Body of pancreas (tissue), 4 donors: ENCODE data around the gene HPSE2. TPM values are rescaled to one million over a fixed set of nuclear protein-coding genes. Genes with fewer than 3 reads are reported as not detected.

Experiments used
- ATAC-seq: fragments of 150-250 bp; one replicate; pipeline ENCODE4 v1.9.1; 2016
- DNase-seq, 4 donors: peaks; one replicate each; pipeline ENCODE4 v3.0.0-alpha.2; 2019
- H3K27ac ChIP-seq, 4 donors: fragments of 200-600 bp; sonication (generic); 1 replicate in 3 of 4; 2 replicates in 1 of 4; pipeline versions ENCODE4 v1.5.1 to v1.6.1; 2016 to 2019; ENCODE audit warnings: mild to moderate bottlenecking in 1 of 4, mixed read lengths in 1 of 4, moderate library complexity in 1 of 4
- H3K27me3 ChIP-seq, 2 donors: fragments of 200-600 bp; sonication (generic); one replicate each; pipeline ENCODE4 v1.6.0; 2016; ENCODE audit warnings: mild to moderate bottlenecking in 1 of 2
- H3K36me3 ChIP-seq, 2 donors: fragments of 200-600 bp; sonication (generic); replicated peaks in 1 of 2; 2 replicates each; pipeline ENCODE4 v1.5.1; 2016; ENCODE audit warnings: low read depth in 2 of 2; ENCODE audit not compliant: insufficient read depth in 1 of 2
- H3K4me1 ChIP-seq: fragments of 200-600 bp; sonication (generic); one replicate; pipeline ENCODE4 v1.6.0; 2016
- H3K4me3 ChIP-seq, 2 donors: fragments of 200-600 bp; sonication (generic); 1 replicate in 1 of 2; 2 replicates in 1 of 2; pipeline ENCODE4 v1.5.1; 2016 to 2019
- H3K9me3 ChIP-seq, 3 donors: fragments of 200-600 bp; sonication (generic); 1 replicate in 2 of 3; 2 replicates in 1 of 3; pipeline ENCODE4 v1.5.1; 2016
- POLR2A ChIP-seq, 3 donors: fragments of 450-650 bp; IDR thresholded peaks; one replicate each; pipeline ENCODE4 v1.6.1; 2016; ENCODE audit warnings: antibody characterized with exemption in 3 of 3, mild to moderate bottlenecking in 2 of 3
- WGBS, 2 donors: methylation state at CpG; one replicate each; pipeline ENCODE4 v1.1.5; 2017; 5-methylcytosine and 5-hydroxymethylcytosine counted together
- intact Hi-C: fragments of 100-400 bp; cut with DNase I; formaldehyde crosslinking; loops from one replicate; pipeline ENCODE4 v1.15.1; 2023
- total RNA-seq, 2 donors: library from RNA; depleted of rRNA; stranded (reverse); fragments of >200 nt; gene quantifications; one replicate each; pipeline ENCODE4 v1.1.0, GENCODE V29; 2016
- TF ChIP-seq, protein P1 (sequence below), 7 experiments: fragments of 450-650 bp in 4 of 7; fragments of 200-600 bp in 3 of 7; sonication (generic) in 3 of 7; IDR thresholded peaks; one replicate each; pipeline ENCODE4 v1.5.1; 2016 to 2019; ENCODE audit warnings: antibody characterized with exemption in 7 of 7

HPSE2 gene
- total RNA-seq: not detected

DNA sequence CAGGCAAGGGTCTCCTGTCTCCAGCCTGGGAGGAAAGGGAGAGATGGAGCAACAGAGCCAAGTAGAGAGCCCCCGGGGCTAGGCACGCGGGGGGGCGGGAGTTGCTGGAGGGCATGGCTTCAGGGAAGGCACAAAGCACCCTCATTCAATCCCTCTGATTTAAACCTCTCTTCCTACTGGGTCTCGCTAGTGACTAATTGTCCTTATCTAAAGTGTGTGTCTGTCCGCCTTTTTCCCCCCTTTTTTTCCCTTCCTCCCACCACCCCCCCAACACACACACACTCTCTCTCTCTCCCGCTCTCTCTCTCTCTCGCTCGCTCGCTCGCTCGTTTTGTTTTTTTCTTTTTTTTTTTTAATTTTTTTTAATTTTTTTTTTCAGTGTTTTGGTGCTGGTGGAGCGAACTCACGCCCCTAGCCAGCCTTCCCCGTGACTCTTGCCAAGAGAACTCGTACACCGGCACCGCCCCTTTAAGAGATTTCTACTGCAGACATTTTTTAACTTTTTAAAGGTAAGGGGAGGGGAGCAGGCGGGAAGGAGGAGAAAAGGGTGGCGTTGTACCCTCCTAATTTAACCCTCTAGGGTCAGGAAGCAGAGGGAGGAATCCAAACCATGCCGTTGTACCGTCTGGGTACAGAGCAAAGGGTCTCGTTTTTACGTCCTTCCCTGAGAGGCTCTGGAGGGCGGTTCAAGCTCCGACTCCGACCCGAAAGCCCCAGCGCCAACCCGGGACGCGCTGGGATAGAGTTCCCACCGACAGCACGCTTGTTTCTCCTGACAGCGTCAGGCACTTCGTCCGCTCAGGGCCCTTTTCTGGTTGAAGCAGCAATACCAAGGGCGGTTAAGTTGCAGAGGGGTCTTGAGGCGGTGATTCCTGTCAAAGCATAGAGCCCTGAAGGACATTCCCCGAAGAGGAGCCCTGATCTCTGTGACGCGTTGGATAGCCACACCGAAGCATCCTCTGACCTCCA lies at the start of gene HPSE2:
TSS of gene HPSE2 (minus strand) at position 195 of the 969 bp plus-strand sequence.
- Histone ChIP-seq H3K4me1 (peaks cover 5% of the 10 kb centered on the region), H3K36me3 (no peaks in the 10 kb centered on the region), H3K27ac (no peak within 1 kb of the TSS), H3K27me3 (peaks cover 0 to 14% of the 10 kb centered on the region in 2 donors), H3K9me3 (no peaks in the 10 kb centered on the region), H3K4me3 (peak within 1 kb of the TSS in 1 of 2 donors; percentile 5)
- TF ChIP-seq, protein P1, sequence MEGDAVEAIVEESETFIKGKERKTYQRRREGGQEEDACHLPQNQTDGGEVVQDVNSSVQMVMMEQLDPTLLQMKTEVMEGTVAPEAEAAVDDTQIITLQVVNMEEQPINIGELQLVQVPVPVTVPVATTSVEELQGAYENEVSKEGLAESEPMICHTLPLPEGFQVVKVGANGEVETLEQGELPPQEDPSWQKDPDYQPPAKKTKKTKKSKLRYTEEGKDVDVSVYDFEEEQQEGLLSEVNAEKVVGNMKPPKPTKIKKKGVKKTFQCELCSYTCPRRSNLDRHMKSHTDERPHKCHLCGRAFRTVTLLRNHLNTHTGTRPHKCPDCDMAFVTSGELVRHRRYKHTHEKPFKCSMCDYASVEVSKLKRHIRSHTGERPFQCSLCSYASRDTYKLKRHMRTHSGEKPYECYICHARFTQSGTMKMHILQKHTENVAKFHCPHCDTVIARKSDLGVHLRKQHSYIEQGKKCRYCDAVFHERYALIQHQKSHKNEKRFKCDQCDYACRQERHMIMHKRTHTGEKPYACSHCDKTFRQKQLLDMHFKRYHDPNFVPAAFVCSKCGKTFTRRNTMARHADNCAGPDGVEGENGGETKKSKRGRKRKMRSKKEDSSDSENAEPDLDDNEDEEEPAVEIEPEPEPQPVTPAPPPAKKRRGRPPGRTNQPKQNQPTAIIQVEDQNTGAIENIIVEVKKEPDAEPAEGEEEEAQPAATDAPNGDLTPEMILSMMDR (IDR thresholded peaks at IDR 0.05): no peak
- no peak for TF ChIP-seq POLR2A (IDR thresholded peaks at IDR 0.05)
- WGBS, 2 donors: 4 to 9% methylated on average over 39 to 43 of the region's 43 CpGs
- intact Hi-C loops: no loop called here
- ATAC-seq (no peak), DNase-seq (peak in 1 of 4 donors; percentile 15)

DNA sequence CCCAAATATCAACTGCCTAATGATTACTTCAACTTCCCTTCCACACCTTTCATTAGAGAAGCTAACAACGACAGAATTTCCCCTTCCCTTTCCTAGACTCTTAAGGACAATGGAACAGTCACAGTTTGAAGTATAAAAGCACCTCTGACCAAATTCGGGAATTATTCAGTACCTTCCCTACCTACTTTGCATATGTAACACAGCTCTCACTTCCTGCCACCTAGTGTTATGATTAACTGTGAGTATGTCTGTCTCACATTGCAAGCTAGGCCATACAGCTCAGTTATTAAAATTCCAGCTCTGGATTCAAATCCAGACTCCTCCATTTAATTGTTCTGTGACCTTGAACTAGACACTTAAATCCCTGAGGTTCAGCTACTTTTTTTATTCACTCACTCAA lies 44.8 kb upstream of the HPSE2 start:
- 19 to 21% methylated on average over 2 of the region's 2 CpGs for WGBS, 2 donors
- intact Hi-C loops: no loop called here
- ATAC-seq: peak; percentile 30
- TF ChIP-seq POLR2A (IDR thresholded peaks at IDR 0.05): no peak
- TF ChIP-seq, protein P1 (IDR thresholded peaks at IDR 0.05): peak in 1 of 7 experiments; percentile 6
- H3K27ac ChIP-seq: peak overlapping the region; percentile 69 to 84 (median 74)
- no peak for DNase-seq
- no peaks in the 10 kb centered on the region for H3K36me3 ChIP-seq
- H3K4me1 ChIP-seq: peaks cover 24% of the 10 kb centered on the region
- H3K4me3 ChIP-seq: no peak overlapping the region
- H3K27me3 ChIP-seq: no peaks in the 10 kb centered on the region
- no peaks in the 10 kb centered on the region for H3K9me3 ChIP-seq

DNA sequence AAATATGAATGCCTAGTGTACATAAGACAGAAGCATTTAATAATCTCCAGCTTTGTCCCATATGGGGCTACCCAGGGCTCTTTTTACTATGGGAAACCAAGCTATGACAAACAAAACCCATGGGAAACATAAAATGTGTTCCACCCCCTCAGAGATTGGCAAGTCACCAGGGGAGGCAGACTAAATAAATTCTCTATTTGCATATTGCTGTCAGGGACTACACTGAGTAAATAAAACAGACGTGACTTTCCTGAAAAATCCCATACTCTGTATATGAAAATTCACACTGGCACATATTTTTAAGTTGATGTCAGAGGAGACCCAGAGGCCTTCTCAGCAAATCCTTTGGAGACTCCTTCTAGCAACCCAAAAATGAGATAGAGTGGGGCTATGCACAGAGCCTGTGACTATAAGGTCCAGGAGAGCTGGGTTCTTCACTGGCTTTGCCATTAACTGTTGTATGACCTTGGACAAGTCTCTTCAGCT lies 44.0 kb upstream of the HPSE2 start:
- no peaks in the 10 kb centered on the region for H3K27me3 ChIP-seq
- intact Hi-C loops: no loop called here
- peaks cover 24% of the 10 kb centered on the region for H3K4me1 ChIP-seq
- no peak overlapping the region for H3K4me3 ChIP-seq
- H3K36me3 ChIP-seq: no peaks in the 10 kb centered on the region
- peak; percentile 94 for ATAC-seq
- no peaks in the 10 kb centered on the region for H3K9me3 ChIP-seq
- peak overlapping the region; percentile 69 to 84 (median 74) for H3K27ac ChIP-seq
- DNase-seq: peak; percentile 76 to 84 (median 81)
- TF ChIP-seq, protein P1 (IDR thresholded peaks at IDR 0.05): no peak
- TF ChIP-seq POLR2A (IDR thresholded peaks at IDR 0.05): no peak
- 6% methylated on average over 1 of the region's 1 CpG for WGBS, 2 donors

DNA sequence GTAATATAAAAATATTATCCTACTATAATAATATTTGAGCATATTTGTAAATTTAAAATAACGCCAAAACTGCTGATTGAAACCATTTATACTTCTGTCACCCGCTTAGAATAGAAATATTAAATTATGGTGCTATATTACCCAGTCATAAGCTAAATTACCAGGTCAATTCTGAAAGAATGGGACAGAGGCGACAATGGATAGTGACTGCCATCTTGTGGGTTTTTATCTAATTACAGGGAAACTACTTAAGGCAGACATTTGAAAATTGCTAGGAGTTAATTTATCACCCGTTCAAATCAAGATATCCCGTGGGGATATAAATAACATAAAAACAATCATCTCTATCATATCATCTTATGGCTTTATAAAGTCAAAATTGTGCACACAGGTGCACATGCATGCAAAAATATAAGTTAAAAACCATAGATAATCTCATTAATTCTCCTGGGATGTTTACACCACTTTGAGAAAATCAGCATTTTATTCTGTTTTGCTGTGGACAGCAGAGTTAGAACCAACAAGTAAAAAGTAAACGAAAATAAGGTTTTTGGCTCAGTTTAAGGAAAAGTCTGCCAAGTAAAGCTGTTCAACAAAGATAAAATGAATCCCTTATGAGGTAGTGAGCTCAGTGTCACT lies 41.3 kb upstream of the HPSE2 start:
- Histone ChIP-seq H3K27me3 (no peaks in the 10 kb centered on the region), H3K4me1 (peaks cover 24% of the 10 kb centered on the region), H3K9me3 (no peaks in the 10 kb centered on the region), H3K36me3 (no peaks in the 10 kb centered on the region), H3K4me3 (no peak overlapping the region), H3K27ac (no peak overlapping the region)
- DNase-seq (no peak), ATAC-seq (no peak)
- intact Hi-C loops: no loop called here
- TF ChIP-seq POLR2A (IDR thresholded peaks at IDR 0.05): no peak
- TF ChIP-seq, protein P1 (IDR thresholded peaks at IDR 0.05): peak; percentile 6 to 66 (median 47)
- 26 to 38% methylated on average over 6 of the region's 6 CpGs for WGBS, 2 donors
